ENCODE data around the gene ZNF487.

ZNF487 gene

GRCh38 chr10:43482319-43483078 is 45.6 kb downstream of the ZNF487 start:
- Histone ChIP-seq H3K27ac (no peak overlapping the region), H3K36me3 (peaks cover 16% of the 10 kb centered on the region; the same call in 1 of the 2 replicates), H3K27me3 (no peaks in the 10 kb centered on the region), H3K4me3 (no peak overlapping the region), H3K9ac (no peak overlapping the region), H4K20me1 (no peaks in the 10 kb centered on the region), H3K4me2 (no peak overlapping the region), H3K9me3 (peaks cover 91% of the 10 kb centered on the region), H3K4me1 (no peaks in the 10 kb centered on the region)
- TF ChIP-seq Cebpa-rat (IDR thresholded peaks at IDR 0.05): no peak

GRCh38 chr10:43491855-43492254 is 54.9 kb downstream of the ZNF487 start:
- Histone ChIP-seq H3K27me3 (no peaks in the 10 kb centered on the region), H3K4me3 (no peak overlapping the region), H3K9ac (no peak overlapping the region), H3K27ac (no peak overlapping the region), H3K9me3 (peaks cover 38% of the 10 kb centered on the region), H3K4me1 (no peaks in the 10 kb centered on the region), H4K20me1 (no peaks in the 10 kb centered on the region), H3K4me2 (no peak overlapping the region), H3K36me3 (no peaks in the 10 kb centered on the region)
- TF ChIP-seq Cebpa-rat (IDR thresholded peaks at IDR 0.05): no peak

- no peaks in the 10 kb centered on the region for H3K4me1 ChIP-seq
- H3K36me3 ChIP-seq: no peaks in the 10 kb centered on the region
- no peak overlapping the region for H3K9ac ChIP-seq
- no peak overlapping the region for H3K4me2 ChIP-seq
- no peak for TF ChIP-seq Cebpa-rat (IDR thresholded peaks at IDR 0.05)
- H3K4me3 ChIP-seq: no peak overlapping the region
- peaks cover 38% of the 10 kb centered on the region for H3K9me3 ChIP-seq
- H3K27me3 ChIP-seq: no peaks in the 10 kb centered on the region
- no peak overlapping the region for H3K27ac ChIP-seq
- no peaks in the 10 kb centered on the region for H4K20me1 ChIP-seq
Observed at GRCh38 chr10:43502931-43503330, 66.0 kb downstream of the ZNF487 start.

- H3K9me3 ChIP-seq: peaks cover 84% of the 10 kb centered on the region
- H3K27ac ChIP-seq: no peak overlapping the region
Observed at GRCh38 chr10:43524434-43525247, 87.7 kb downstream of the ZNF487 start.

More at GRCh38 chr10:43524434-43525247, 87.7 kb downstream of the ZNF487 start:
- Histone ChIP-seq H4K20me1 (no peaks in the 10 kb centered on the region), H3K36me3 (no peaks in the 10 kb centered on the region), H3K4me2 (no peak overlapping the region), H3K4me1 (no peaks in the 10 kb centered on the region), H3K4me3 (no peak overlapping the region), H3K27me3 (no peaks in the 10 kb centered on the region), H3K9ac (no peak overlapping the region)
- TF ChIP-seq Cebpa-rat (IDR thresholded peaks at IDR 0.05): no peak
